HL-60 (cell line): ENCODE data around the gene COPG2.

Experiments
- DNase-seq, 2 experiments: peaks; one replicate each; pipeline ENCODE4 v3.0.0-alpha.2; 2010 to 2020; ENCODE audit warnings: low read depth in 1 of 2, low spot score in 1 of 2
- H3K27ac ChIP-seq: fragments of 250-450 bp; sonication (Bioruptor Pico); replicated peaks from 2 replicates; pipeline ENCODE4 v1.5.1; 2020; ENCODE audit warnings: mild to moderate bottlenecking, moderate library complexity
- H3K27me3 ChIP-seq: fragments of 250-450 bp; sonication (Bioruptor Pico); 2 replicates; pipeline ENCODE4 v1.5.1; 2021; ENCODE audit warnings: mild to moderate bottlenecking, moderate library complexity; ENCODE audit not compliant: insufficient read depth, poor library complexity, severe bottlenecking
- H3K4me3 ChIP-seq: replicated peaks from 2 replicates; pipeline ENCODE4 v1.5.1; 2011; ENCODE audit warnings: mild to moderate bottlenecking, control low read depth, low read length; ENCODE audit not compliant: insufficient read depth
- CTCF ChIP-seq: IDR thresholded peaks from one replicate; pipeline ENCODE4 v1.5.1; 2011; ENCODE audit warnings: low read length, control low read depth, inconsistent platforms; ENCODE audit not compliant: insufficient read depth
- GABPA ChIP-seq: IDR thresholded peaks from 2 replicates; pipeline ENCODE4 v1.6.1; 2012; ENCODE audit warnings: low read depth
- POLR2AphosphoS5 ChIP-seq: IDR thresholded peaks from 2 replicates; pipeline ENCODE4 v1.6.1; 2012; ENCODE audit warnings: low read depth
- REST ChIP-seq: IDR thresholded peaks from 2 replicates; pipeline ENCODE4 v1.6.1; 2012; ENCODE audit warnings: low read depth; ENCODE audit not compliant: insufficient replicate concordance
- SPI1 ChIP-seq: IDR thresholded peaks from 2 replicates; pipeline ENCODE4 v1.6.1; 2012; ENCODE audit warnings: low read depth, mild to moderate bottlenecking, borderline replicate concordance

COPG2 gene

GRCh38 chr7:130471974-130472373, 196.6 kb downstream of the COPG2 start:
- DNase-seq: no peak
- TF ChIP-seq CTCF: no peak
- TF ChIP-seq POLR2AphosphoS5: no peak
- no peak overlapping the region for H3K27ac ChIP-seq
- no peaks in the 10 kb centered on the region for H3K27me3 ChIP-seq
- H3K4me3 ChIP-seq: no peak overlapping the region

GRCh38 chr7:130468612-130469011, 199.9 kb downstream of the COPG2 start:
- H3K27ac ChIP-seq: no peak overlapping the region
- TF ChIP-seq REST (no peak), CTCF (no peak)
- H3K4me3 ChIP-seq: no peak overlapping the region
- no peaks in the 10 kb centered on the region for H3K27me3 ChIP-seq
- no peak for DNase-seq

GRCh38 chr7:130463553-130464434, 204.8 kb downstream of the COPG2 start:
- Histone ChIP-seq H3K27me3 (no peaks in the 10 kb centered on the region), H3K4me3 (no peak overlapping the region), H3K27ac (no peak overlapping the region)
- no peak for DNase-seq
- TF ChIP-seq CTCF (no peak), GABPA (no peak), POLR2AphosphoS5 (no peak), SPI1 (no peak), REST (no peak)

- no peak overlapping the region for H3K27ac ChIP-seq
- H3K27me3 ChIP-seq: no peaks in the 10 kb centered on the region
- TF ChIP-seq CTCF: no peak
- TF ChIP-seq POLR2AphosphoS5: no peak
- no peak for TF ChIP-seq SPI1
- no peak overlapping the region for H3K4me3 ChIP-seq
- DNase-seq: no peak
These were observed 207.3 kb downstream of the COPG2 start for GRCh38 chr7:130461272-130461671.
